GM21737 (cell line): Measurements from ENCODE around the gene NPR1.
"Not testable (repeated sequence)": the region's sequence is repeated elsewhere in the genome, so short reads cannot be mapped to it uniquely, and the experiment has no call there.

ENCODE experiments used
- ATAC-seq: cut with Tn5 transposase; IDR thresholded peaks from one replicate; pipeline ENCODE4 v1.9.1; 2021; ENCODE audit warnings: mild to moderate bottlenecking, moderate library complexity; ENCODE audit not compliant: unreplicated experiment

Gene NPR1

DNA sequence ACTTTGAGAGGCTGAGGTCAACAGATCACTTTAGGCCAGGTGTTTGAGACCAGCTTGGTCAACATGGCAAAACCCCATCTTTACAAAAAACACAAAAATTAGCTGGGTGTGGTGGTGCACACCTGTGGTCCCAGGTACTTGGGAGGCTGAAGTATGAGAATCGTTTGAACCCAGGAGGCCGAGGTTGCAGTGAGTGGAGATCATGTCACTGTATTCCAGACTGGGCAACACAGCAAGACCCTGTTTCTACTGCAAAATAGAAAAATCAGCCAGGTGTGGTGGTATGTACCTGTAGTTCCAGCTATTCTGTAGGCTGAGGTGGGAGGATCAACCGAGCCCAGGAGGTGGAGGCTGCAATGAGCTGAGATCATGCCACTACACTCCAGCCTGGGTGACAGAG, 45.2 kb downstream of the NPR1 start:
- ATAC-seq: no peak

DNA sequence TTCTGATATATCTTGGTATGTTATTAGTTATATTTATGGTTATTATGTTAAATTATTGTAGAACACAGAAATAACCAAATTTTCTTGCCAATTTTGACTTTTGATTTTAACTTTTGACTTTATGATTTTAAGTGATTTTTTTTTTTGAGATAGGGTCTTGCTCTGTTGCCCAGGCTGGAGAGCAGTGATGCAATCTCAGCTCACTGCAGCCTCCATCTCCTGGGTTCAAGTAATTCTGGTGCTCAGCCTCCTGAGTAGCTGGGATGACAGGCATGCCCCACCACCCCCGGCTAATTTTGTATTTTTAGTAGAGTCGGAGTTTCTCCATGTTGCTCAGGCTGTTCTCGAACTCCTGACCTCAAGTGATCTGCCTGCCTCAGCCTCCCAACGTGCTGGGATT, 46.1 kb downstream of the NPR1 start:
- ATAC-seq: not testable (repeated sequence)

DNA sequence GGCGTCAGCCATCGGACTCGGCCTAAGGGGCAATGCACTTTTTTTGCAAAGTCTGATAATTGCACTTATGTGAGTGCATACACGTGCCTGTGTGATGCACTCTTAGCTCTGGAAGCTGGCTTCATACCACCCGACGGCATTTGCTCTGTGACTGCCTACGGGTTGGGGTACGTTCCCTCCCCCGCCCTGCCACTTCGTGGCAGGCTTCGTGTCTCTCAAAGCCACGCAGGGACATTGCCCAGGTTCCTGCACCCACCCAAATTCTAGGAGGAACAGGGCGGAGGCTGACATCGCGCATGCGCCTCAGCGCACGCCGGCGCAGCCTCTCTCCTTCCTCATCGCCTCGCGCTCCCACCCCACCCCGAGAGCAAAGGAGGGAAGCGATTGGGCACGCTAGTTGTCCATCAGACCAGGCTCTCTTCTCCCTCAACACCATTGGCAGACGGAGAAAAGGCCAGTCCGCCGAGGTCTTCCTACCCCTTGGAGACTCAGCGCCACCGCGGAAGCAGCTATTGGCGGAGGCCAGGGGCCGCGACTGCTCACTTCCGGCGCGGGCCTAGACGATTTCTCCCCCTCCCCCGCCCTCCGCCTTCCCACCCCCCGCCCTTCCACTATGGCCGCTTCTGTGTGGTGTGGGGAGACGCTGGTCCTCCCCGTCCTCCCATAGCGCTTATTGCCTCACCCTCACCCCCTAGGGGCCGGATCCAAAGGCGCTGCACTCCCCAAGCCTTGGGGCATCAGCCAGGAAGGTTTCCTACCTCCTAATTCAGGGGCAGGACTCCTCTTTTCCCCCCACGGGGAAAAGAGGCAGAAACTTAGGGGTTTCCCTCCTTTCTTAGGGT, 49.2 kb downstream of the NPR1 start, which contains the start of gene INTS3:
Gene INTS3, plus strand, starts transcription at position 588 of the 842 bp plus-strand sequence. CDS start 585 bp downstream, outside the sequence.
- peak; percentile 96 for ATAC-seq

DNA sequence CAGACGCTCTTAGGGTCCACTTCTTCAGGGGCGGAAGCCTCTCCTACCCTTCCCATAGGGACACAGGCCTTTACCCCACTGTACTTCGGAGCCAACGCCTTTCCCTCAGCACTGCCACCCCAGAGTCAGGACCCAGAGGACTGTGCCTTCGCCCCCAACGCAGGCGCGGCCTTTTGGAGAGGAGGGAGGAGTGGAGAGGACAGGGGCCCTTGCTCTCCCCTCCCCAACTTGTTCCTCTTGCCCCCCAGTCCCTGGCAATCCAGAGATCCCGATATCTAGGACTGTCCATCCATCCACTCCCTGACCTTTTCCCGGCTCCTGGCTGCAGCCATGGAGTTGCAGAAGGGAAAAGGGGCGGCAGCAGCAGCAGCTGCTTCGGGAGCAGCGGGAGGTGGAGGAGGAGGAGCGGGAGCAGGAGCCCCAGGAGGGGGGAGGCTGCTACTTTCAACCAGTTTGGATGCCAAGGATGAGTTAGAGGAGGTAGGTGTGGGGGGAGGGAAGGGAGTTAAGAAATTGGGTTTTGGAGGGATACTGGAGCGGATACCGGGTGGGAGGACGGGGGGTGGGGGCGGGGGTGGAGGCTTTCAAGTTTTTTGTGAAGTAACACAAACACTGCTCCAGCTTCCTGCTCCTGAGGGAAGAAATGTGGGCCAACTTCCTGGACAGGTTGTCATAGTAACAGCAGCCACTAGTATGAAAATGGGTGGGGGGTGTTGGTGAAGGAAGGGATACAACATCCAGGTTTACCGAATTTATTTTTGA, 50.0 kb downstream of the NPR1 start:
- ATAC-seq: no peak

DNA sequence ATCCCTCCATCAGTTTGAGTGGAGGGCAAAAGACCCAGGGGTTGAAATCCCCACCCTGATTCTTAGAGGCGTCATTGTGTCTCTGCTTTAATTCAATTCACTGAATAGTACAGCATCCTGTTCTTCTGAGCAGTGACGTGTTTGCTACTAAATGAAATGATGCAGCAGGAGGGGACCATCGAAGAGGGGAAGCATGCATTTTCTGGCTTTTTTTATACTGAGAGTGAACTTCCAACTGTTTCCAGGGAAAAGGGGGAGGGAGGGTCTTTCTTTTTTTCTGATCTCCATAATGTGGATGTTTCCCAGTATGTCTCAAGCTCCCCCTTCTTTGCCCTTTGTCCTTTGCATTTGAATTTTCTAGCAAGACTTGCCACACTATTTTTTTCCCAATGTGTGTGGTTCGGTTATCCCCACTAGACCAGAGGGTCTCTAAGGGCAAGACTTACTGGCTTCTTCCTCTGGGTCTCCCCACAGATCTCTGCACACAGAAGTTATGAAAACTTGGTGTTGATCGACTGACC, 52.0 kb downstream of the NPR1 start:
- no peak for ATAC-seq

DNA sequence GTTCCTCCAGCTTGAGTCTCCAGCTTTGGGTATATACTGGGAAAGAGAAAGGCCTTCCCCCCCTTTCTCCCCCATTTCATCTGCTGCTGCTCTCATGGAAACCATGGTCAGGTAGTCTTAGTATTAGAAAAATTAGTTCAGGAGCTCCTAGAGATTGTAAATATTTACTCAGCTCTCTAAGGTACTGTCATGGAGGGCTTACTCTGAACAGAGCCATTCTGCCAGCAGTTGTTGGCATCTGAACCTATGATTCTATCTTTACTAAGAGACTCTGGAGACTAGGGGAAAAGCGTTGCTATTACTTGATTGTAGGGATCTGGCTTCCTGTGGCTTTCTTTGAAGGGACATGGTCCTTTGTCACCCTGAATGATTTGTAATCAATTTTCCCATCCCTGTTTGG, 55.5 kb downstream of the NPR1 start:
- no peak for ATAC-seq

DNA sequence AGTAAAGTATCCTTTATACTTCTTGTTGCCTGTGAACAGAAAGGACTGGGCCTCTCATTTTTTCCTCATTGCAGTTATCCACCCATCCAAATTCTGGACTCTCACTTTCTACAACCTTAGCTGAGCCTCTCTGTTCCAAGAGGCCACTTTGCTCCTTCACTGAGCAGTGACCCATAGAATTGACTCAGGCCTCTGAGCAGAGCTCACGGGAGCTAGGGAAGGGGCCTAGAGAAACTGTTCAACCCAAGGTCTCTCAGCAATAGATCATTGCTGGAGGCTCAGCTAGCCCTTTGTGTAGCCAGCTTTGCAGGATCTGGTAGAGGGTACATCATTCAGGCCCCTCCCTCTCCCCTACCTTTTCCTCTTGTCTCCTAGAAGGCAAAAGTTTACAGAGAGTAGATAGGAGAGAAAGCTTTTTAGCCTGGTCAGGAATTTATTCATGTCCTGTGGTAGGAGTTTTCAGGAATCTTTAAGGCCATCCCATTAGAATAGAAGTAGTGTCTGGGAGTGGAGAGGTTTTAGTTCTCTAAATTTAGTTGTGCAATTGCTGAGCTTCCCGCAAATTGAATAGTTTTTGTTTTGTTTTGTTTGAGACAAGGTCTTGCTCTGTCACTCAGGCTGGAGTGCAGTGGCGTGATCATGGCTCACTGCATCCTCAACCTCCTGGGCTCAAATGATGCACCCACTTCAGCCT, 56.1 kb downstream of the NPR1 start:
- no peak for ATAC-seq

DNA sequence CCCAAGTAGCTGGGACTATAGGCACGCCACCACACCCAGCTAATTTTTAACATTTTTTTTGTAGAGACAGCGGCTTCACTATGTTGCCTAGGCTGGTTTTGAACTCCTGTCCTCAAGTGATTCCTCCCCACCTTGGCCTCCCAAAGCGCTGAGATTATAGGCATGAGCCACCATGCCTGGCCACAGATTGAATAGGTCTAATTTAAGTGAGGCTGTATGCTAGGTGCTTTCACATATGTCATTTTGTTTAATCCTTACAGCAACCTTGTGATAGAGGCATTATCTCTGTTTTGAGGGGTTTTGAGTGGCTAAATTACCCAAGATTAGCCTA, 56.6 kb downstream of the NPR1 start:
- ATAC-seq: no peak

DNA sequence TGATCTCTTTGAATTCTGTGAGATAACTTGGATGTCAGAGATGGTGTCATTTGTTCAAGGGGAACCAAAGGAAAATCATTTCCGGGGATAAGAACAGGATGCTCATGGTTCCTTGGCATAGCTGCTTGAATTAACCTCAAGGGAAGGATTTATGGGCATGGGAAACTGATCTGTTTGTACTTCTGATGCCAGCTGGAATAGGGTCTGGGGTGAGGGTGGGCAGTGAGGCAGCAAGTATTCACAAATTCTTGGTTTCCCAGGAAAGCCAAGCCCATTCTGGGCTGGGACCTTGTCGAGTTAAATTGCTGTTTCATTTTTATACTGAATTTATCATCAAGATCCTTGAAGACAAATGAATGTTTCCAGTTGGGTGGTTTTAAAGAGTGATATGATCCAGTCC, 63.5 kb downstream of the NPR1 start:
- ATAC-seq: no peak

DNA sequence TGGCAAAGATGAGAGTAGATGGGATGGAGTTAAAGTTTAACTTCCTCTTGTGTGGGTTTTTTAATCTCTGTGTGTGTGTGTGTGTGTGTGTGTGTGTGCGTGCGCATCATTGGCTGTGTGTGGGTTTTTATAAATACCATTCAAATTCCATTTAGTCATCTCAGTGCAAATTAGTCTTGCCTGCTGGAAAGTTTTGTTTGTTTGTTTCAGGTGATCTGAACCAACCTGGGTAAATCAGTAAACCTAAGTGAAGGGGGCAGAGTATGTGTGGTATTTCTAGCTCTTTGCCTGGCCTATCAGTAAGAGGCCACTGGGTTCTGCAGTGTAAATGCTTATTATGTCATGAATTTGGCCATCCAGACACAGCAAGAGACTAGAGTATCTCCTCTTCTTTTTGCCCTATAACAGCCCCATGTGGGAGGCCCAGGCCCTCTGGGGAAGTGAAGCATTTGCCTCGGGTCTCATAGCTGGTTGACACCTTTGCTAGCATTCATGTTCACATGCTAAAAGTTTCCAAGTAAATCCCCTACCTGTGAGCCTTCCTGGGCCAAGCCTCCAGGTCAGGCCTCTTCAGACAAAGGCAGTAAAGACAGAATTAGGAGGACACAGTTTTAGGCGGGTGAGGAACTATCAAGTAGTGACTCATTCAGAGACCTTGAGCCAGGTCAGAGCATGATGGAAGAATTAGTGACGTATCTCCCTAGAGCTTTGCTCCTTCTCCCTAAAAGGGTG, 64.1 kb downstream of the NPR1 start:
- ATAC-seq: peak; percentile 59
